DMS114 treated with DMSO at 0.1 percent for 48 hours (cell line): ENCODE measurements around the gene VPS54.

Source experiments
- DNase-seq: peaks from one replicate; lab custom pipeline; 2025; ENCODE audit not compliant: unreplicated experiment; lab: John Stamatoyannopoulos, UW

The VPS54 gene

GRCh38 chr2:63914311-63914710 lies 104.9 kb downstream of the VPS54 start:
- DNase-seq = no peak

DNA sequence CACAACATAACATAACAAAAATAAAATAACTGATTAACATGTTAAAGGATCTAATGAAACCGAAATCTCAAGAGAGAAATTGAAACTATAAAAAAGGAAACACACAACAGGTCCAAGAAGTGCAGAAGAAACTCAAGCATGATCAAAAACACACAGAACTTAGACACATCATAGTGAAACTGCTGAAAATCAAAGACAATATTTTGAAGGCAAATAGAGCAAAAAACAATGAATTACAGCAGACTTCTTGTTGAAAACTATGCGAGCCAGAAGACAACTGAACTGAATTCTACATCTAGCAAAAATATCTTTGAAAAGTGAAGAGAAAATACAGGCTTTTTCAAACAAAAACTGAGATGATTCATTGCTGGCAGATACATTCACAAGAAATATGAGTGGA lies 116.2 kb downstream of the VPS54 start:
- no peak for DNase-seq

DNA sequence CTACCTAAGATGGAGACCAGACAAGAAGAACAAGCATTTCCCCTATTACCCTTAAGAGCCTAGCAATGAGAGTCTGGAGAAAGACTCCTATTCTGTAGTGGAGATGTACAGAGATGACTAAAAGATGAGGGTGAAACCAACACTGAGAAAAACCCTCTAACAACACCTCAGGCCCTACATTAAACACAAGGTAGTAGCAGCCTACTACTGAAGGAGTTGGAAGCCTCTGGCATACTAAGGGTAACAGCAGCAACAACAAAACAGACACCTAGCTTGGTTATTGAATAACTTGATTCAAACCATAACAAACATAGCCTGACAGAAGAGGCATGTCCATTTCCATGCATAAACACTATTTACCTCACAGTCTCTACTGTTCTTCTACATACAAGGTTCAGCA lies 117.1 kb downstream of the VPS54 start:
- DNase-seq = no peak

DNA sequence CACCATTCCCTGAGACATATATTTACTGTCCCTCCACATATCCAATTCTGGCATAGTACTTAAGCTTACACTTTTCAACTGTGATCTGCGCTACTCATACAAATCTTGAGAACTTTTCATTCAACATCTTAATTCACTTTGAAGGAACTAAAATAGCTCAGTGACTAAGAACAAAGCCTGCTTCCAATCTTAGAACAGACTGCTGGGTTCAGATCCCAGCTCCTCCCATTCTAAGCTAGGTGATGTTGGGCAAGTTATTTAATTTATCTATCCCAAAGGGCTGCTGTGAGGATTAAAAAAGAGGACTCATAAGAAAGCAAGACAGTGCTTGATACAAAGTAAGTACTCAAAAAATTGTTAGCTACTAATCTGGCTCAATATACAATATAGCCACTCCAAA lies 119.6 kb downstream of the VPS54 start:
- no peak for DNase-seq

GRCh38 chr2:63898839-63899238 lies 120.4 kb downstream of the VPS54 start:
- DNase-seq = no peak

DNA sequence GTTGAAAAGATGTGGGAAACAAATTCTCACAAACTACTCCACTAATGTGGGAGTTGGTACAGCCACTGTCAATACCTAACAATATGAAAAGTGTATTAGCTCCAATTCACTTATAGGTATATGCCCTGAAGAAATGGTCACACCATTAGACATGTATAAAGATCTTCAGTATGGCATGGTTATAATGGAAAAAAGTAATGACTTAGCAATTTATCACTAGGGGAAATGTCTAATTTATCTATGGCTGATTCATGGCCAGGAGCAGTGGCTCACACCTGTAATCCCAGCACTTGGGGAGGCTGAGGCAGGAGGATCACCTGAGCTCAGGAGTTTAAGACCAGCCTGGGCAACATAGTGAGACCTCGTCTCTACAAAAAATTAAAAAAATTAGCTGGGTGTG lies 125.1 kb downstream of the VPS54 start:
- no peak for DNase-seq

DNA sequence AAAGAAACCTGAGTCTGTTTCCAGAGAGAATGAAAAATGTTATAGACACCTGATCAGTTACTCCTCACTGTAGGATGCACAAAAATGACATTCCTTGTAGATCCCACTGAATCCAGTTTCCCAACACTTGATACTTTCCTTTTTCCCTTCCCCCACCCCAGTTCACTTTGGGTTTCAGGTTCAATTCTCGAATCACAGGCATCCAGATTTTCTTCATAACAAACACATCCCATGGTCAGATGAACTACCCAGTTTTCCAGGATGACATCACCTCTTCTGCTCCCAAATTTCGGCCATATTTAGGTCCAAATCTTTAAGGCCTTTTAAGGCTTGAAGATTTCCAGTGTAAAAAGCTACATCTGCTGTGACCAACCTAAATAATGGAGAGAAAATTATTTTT lies 126.1 kb downstream of the VPS54 start:
- no peak for DNase-seq

DNA sequence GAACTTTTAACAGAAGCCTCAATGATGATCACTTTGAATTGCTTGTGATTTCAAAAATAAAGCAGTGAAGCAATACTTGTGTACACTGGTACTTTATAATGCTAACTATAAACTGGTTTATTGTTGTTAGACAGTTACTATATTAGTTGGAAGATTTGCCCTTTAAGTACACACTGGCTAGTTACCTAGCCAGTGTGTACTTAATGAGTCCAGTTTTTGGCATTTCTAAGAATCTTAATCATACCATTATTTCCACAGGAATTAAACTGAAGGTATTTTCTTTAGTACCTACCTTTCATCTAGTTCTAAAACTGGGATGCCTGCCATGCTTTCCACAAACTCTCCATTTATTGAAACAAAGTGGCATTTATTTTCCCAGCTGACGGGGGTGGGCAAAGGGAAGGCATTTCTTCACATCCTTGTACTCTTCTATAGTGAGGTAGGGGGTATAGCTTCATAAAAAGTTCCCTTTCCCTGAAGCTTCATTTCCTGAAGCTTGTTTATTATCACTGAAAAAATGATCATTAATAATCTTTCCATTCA lies 127.7 kb downstream of the VPS54 start:
- no peak for DNase-seq

DNA sequence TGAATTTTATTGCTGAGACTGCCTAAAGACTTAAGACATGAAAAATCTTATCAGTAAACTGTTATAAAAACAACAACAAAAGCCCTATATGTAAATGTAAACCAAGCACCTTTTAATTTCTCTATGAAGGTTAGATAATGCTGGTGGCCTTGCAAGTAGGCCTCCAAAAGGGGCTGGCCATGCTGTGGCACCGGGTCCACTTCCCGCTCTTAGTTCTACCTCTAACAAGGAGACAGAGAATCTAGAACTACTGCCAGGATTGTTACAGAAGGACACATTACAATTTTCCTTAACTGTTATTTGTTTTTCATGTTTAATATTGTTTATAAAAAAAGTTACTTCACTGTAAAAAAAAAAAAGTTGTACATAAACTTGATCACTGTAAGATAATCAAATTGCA lies 128.6 kb downstream of the VPS54 start:
- no peak for DNase-seq

DNA sequence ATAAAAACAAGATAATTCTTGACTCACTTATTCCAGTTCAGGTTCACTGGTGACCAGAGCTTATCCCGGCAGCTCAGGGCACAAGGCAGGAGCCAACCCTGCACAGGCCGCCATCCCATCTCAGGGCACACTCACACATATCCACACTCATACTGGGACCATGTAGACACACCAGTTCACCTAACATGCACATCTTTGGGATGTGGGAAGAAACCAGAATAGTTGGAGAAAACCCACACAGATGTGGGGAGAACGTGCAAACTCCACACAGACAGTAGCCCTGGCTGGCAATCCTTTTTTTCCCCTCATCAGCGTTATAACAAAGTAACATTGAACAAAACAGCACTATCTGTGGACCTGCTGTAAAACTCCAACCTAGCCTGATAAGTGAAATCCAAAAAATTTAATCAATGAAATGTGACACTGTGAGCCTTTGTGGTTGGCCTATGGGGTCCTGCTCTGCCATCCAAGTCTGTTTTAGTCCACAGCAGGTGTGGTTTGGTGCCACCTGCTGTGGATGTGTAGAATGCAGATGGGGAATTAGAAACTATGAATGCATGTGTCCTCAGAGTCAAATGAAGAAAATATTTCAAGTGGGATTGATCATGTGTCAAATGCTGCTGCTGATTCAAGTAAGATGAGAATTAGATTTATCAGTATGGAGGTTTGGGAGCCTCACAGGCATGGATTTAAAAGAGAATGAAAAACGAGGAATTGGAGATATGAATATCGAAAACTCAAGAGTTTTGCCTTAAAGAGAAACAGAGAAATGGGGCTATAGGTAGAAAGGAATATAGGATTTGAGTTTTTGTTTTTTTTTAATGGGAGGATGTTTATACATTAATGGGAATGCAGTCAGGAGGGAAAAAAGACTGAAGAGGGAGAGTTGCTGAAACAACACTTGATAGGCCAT lies 130.5 kb downstream of the VPS54 start:
- DNase-seq = peak; percentile 18

GRCh38 chr2:63888053-63888452 lies 131.2 kb downstream of the VPS54 start:
- DNase-seq = no peak

DNA sequence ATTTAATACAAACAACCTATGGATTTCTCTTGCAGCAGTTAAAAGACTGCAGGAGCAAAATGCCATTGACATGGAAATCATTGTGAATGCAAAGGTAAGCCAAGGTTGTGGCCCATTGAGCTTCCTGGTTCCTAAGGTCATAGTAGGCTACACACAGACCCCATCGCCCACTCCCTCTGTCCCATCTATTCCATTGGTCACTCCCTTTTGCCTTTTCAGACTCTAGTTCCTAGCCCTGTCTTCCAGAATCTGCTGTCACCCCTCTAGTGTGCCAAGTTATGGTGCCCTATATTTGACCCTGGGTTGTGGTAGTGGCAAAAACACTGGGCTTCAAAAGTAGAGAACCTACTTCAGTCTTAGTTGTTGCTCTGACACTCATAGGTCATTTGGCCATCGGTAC lies 132.8 kb downstream of the VPS54 start:
- no peak for DNase-seq

GRCh38 chr2:63882395-63883105 lies 136.7 kb downstream of the VPS54 start:
- DNase-seq = no peak

GRCh38 chr2:63881205-63881604 lies 138.0 kb downstream of the VPS54 start:
- no peak for DNase-seq

DNA sequence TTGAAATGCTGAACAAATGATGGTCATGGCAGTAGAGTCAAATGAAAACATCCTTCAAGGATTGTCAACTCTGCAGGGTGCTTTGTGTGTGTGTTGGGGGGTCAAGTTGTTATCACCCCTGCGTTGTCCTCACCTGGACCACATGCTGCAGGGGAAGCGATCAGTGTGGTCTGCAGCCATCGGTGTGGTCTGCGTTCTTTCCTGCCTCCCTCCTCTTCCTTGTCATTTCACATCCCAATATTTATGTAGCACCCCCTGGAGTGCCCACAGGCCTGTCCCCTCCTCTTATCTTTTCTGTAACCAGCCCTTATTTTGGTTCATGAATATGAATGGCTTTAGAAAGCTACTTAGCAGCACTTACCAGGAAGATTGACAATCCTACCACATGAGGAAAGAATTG lies 138.6 kb downstream of the VPS54 start:
- no peak for DNase-seq

GRCh38 chr2:63879876-63880433 lies 139.3 kb downstream of the VPS54 start:
- DNase-seq = no peak

DNA sequence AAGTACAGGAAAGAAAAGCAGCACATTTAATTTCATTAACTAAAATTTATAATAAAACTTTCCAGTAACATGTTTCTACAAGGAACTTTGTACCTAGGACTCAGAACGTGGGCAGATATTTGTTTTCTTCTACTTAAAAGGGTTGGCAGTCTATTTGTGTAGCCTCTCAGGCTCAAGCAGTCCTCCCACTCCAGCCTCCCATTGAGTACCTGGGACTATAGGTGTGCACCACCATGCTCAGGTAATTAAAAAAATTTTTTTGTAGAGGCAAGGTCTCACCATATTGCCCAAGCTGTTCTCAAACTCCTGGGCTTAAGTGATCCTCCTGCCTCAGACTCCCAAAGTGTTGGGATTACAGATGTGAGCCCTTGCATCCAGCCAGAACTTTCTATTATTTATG lies 140.7 kb downstream of the VPS54 start:
- no peak for DNase-seq

DNA sequence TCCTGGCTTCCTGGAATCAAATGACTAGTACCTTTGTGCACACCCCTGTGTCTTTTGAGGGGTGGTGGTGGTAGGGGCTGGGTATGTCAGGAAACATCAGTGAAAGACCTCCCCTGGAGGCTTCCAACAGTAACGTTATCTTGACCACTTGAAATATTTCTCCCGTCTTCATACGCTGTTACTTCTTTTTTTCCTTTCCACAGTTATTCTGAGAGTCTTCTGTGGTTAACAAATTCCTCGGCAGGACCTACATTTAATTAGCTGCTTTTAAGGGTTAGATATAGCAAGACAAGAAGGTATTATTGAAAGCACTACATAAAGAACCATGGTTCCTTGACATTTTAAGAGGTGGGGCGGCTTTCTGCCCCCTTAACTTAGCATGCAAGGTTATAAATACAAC lies 142.9 kb downstream of the VPS54 start:
- DNase-seq = no peak

GRCh38 chr2:63875559-63876245 lies 143.5 kb downstream of the VPS54 start:
- DNase-seq = no peak

DNA sequence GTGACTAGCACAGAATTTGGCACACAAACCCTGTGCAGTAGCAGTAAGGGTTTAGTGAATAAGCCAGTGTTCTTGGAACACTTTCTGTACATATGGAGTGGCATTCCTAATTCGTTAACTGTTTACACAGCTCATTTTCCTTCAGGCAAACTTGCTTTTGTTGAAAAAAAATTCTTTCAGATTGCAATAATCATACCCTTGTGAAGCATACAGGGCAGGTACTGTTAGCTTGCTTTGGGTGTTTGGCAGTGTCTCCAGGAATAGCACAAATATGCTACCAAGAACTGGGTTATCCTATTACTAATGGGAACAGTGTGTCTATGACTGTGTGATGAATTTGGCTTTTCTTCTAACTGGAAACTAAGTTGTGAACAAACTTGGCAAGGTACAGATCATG lies 144.1 kb downstream of the VPS54 start:
- no peak for DNase-seq
